SK-N-SH treated with all-trans-retinoic acid at 6 μM for 48 hours (cell line): ENCODE data around the gene FST.

ENCODE experiments used
- ESRRG ChIP-seq: fragments of 250-450 bp; sonication (Bioruptor Pico); IDR thresholded peaks from 2 replicates; pipeline ENCODE4 v1.6.1; 2021; ENCODE audit warnings: mild to moderate bottlenecking
- GLIS3 ChIP-seq: fragments of 250-450 bp; sonication (Bioruptor Pico); IDR thresholded peaks from 2 replicates; pipeline ENCODE4 v1.5.0; 2020; ENCODE audit warnings: mild to moderate bottlenecking, moderate library complexity
- PATZ1 ChIP-seq: fragments of 250-450 bp; sonication (Bioruptor Pico); IDR thresholded peaks from 2 replicates; pipeline ENCODE4 v1.8.0; 2020; ENCODE audit warnings: mild to moderate bottlenecking, moderate library complexity, borderline replicate concordance
- RARB ChIP-seq: fragments of 250-450 bp; sonication (Bioruptor Pico); IDR thresholded peaks from 2 replicates; pipeline ENCODE4 v1.8.0; 2021; ENCODE audit warnings: mild to moderate bottlenecking, moderate library complexity
- TSHZ2 ChIP-seq: fragments of 250-450 bp; sonication (Bioruptor Pico); IDR thresholded peaks from 2 replicates; pipeline ENCODE4 v1.5.0; 2020; ENCODE audit warnings: mild to moderate bottlenecking, moderate library complexity
- ZC3H10 ChIP-seq: fragments of 250-450 bp; sonication (Bioruptor Pico); IDR thresholded peaks from 2 replicates; pipeline ENCODE4 v1.5.1; 2021; ENCODE audit warnings: mild to moderate bottlenecking, moderate library complexity
- ZFP3 ChIP-seq: fragments of 250-450 bp; sonication (Bioruptor Pico); IDR thresholded peaks from 2 replicates; pipeline ENCODE4 v1.5.0; 2020; ENCODE audit warnings: mild to moderate bottlenecking, moderate library complexity
- ZFP30 ChIP-seq: fragments of 450-650 bp; formaldehyde crosslinking; IDR thresholded peaks from 2 replicates; pipeline ENCODE4 v1.5.0; 2022; ENCODE audit warnings: mild to moderate bottlenecking, moderate library complexity
- ZNF565 ChIP-seq: fragments of 450-650 bp; formaldehyde crosslinking; conservative IDR thresholded peaks from 2 replicates; pipeline ENCODE4 v1.5.0; 2020; ENCODE audit warnings: low read depth, mild to moderate bottlenecking, moderate library complexity
- ZNF70 ChIP-seq: fragments of 450-650 bp; formaldehyde crosslinking; IDR thresholded peaks from 2 replicates; pipeline ENCODE4 v1.5.0; 2020; ENCODE audit warnings: mild to moderate bottlenecking, moderate library complexity

DNA sequence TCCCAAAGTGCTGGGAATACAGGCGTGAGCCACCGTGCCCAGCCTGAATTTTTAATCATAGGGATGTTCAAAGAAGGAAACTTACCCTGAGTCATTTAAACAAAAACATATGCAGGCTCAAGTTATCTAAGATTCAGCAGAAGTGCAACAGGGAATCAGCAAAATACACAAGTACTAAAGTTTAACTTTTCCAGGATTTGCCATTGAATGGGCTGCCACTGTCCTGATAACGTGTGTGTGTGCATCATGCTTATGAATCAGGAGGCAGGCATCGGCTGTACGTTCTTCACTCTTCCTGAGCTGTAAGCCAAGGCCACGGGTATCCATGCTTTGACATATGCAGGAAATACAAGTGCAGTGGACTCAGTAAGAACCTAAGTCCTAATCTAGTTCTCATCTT, 48.8 kb upstream of the FST start:
- TF ChIP-seq RARB (CRISPR knock-in tag) (no peak), GLIS3 (CRISPR knock-in tag) (no peak), ZC3H10 (no peak), PATZ1 (no peak), ZNF70 (CRISPR knock-in tag) (no peak), ZNF565 (CRISPR knock-in tag) (no peak), ZFP30 (CRISPR knock-in tag) (no peak), ZFP3 (CRISPR knock-in tag) (no peak), ESRRG (CRISPR knock-in tag) (no peak), TSHZ2 (no peak)
